22Rv1 (cell line): ENCODE data around the gene PNMA1.
A peak's percentile ranks its signal among the peaks of the same experiment; 100 is the strongest.

Source experiments
- H3K27ac ChIP-seq: fragments of 450-650 bp; 2 replicates; pipeline ENCODE4 v1.5.1; 2017
- ZFX ChIP-seq: fragments of 450-650 bp; IDR thresholded peaks from 2 replicates; pipeline ENCODE4 v1.6.1; 2017; ENCODE audit warnings: antibody characterized with exemption, borderline replicate concordance
- TF ChIP-seq, protein P1 (sequence below): fragments of 450-650 bp; IDR thresholded peaks from 2 replicates; pipeline ENCODE4 v1.5.1; 2017; ENCODE audit warnings: mild to moderate bottlenecking

The PNMA1 gene

GRCh38 chr14:73742520-73743238, 28.5 kb upstream of the PNMA1 start:
- no peak overlapping the region for H3K27ac ChIP-seq
- TF ChIP-seq ZFX: no peak
- TF ChIP-seq, protein P1, sequence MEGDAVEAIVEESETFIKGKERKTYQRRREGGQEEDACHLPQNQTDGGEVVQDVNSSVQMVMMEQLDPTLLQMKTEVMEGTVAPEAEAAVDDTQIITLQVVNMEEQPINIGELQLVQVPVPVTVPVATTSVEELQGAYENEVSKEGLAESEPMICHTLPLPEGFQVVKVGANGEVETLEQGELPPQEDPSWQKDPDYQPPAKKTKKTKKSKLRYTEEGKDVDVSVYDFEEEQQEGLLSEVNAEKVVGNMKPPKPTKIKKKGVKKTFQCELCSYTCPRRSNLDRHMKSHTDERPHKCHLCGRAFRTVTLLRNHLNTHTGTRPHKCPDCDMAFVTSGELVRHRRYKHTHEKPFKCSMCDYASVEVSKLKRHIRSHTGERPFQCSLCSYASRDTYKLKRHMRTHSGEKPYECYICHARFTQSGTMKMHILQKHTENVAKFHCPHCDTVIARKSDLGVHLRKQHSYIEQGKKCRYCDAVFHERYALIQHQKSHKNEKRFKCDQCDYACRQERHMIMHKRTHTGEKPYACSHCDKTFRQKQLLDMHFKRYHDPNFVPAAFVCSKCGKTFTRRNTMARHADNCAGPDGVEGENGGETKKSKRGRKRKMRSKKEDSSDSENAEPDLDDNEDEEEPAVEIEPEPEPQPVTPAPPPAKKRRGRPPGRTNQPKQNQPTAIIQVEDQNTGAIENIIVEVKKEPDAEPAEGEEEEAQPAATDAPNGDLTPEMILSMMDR: no peak

- TF ChIP-seq, protein P1: no peak
- no peak for TF ChIP-seq ZFX
- H3K27ac ChIP-seq: peak overlapping the region; percentile 60
These were observed 27.8 kb upstream of the PNMA1 start for GRCh38 chr14:73741876-73742519.

- TF ChIP-seq ZFX: no peak
- TF ChIP-seq, protein P1: no peak
- peak overlapping the region; percentile 60 for H3K27ac ChIP-seq
These were observed 27.2 kb upstream of the PNMA1 start for GRCh38 chr14:73741386-73741875.

- TF ChIP-seq, protein P1: no peak
- no peak for TF ChIP-seq ZFX
- peak overlapping the region; percentile 60 for H3K27ac ChIP-seq
These were observed 26.6 kb upstream of the PNMA1 start for GRCh38 chr14:73740618-73741326.

- peak overlapping the region; percentile 60 for H3K27ac ChIP-seq
- TF ChIP-seq, protein P1: no peak
- TF ChIP-seq ZFX: no peak
These were observed 25.9 kb upstream of the PNMA1 start for GRCh38 chr14:73739899-73740617.

- H3K27ac ChIP-seq: no peak overlapping the region
- TF ChIP-seq ZFX: no peak
- TF ChIP-seq, protein P1: no peak
These were observed 25.2 kb upstream of the PNMA1 start for GRCh38 chr14:73739174-73739898.
